Measurements from ENCODE around the gene APOBR.

The APOBR gene

GRCh38 chr16:28513484-28514181 lies 19.2 kb downstream of the APOBR start:
- no peak for DNase-seq
- peak overlapping the region; percentile 77 for H3K18ac ChIP-seq (ENCODE audit: low read length)
- no peaks in the 10 kb centered on the region for H3K27me3 ChIP-seq (ENCODE audit: insufficient read depth, low read length)
- peak overlapping the region; percentile 85 for H2AK5ac ChIP-seq (ENCODE audit: low read length)
- peak overlapping the region; percentile 80 for H4K12ac ChIP-seq (ENCODE audit: low read depth, low read length)
- peak overlapping the region; percentile 89 for H3K14ac ChIP-seq (ENCODE audit: low read length)
- H3K9ac ChIP-seq (ENCODE audit: low read length), result no peak overlapping the region
- peak overlapping the region; percentile 89 for H3K27ac ChIP-seq (ENCODE audit: low read depth, low read length)
- H3K4ac ChIP-seq (ENCODE audit: low read depth, low read length), result peak overlapping the region; percentile 65
- H3K4me2 ChIP-seq (ENCODE audit: low read length), result peak overlapping the region; percentile 18
- H3K79me2 ChIP-seq (ENCODE audit: control insufficient read depth, insufficient read depth, low read length, poor library complexity), result no peaks in the 10 kb centered on the region
- H4K8ac ChIP-seq (ENCODE audit: low read depth, low read length), result peak overlapping the region; percentile 83
- H4K91ac ChIP-seq (ENCODE audit: low read depth, low read length), result peak overlapping the region; percentile 98
- no peak overlapping the region for H3K4me3 ChIP-seq (ENCODE audit: low read depth, low read length)
- peak overlapping the region; percentile 100 for H2BK12ac ChIP-seq (ENCODE audit: low read length)
- H3K9me3 ChIP-seq (ENCODE audit: insufficient read depth, low read depth, low read length), result no peaks in the 10 kb centered on the region
- no peak overlapping the region for H3K23ac ChIP-seq (ENCODE audit: low read length)
- H2BK5ac ChIP-seq (ENCODE audit: low read depth, low read length, poor library complexity), result peak overlapping the region; percentile 87
- peak overlapping the region; percentile 39 for H2AFZ ChIP-seq (ENCODE audit: insufficient read depth, low read length, poor library complexity)
- H3K4me1 ChIP-seq (ENCODE audit: control insufficient read depth in 1 of 2, insufficient read depth in 2 of 2, low read length in 2 of 2), result peaks cover 9 to 14% of the 10 kb centered on the region in 2 experiments
- no peaks in the 10 kb centered on the region for H3K36me3 ChIP-seq (ENCODE audit: control insufficient read depth in 1 of 2, insufficient read depth in 2 of 2, low read length in 2 of 2)
- H2BK120ac ChIP-seq (ENCODE audit: insufficient read depth, low read length, poor library complexity), result peak overlapping the region; percentile 95
- peaks cover 16% of the 10 kb centered on the region for H3K79me1 ChIP-seq (ENCODE audit: low read length)
- WGBS (ENCODE audit: extremely low coverage, insufficient coverage, insufficient read length), result no CpG with 5 or more reads among the region's 12 CpGs

GRCh38 chr16:28514246-28514645 lies 19.8 kb downstream of the APOBR start:
- Histone ChIP-seq H3K4ac (ENCODE audit: low read depth, low read length) (peak overlapping the region; percentile 5), H3K4me1 (ENCODE audit: control insufficient read depth in 1 of 2, insufficient read depth in 2 of 2, low read length in 2 of 2) (peaks cover 9 to 14% of the 10 kb centered on the region in 2 experiments), H3K4me3 (ENCODE audit: low read depth, low read length) (no peak overlapping the region), H3K4me2 (ENCODE audit: low read length) (no peak overlapping the region), H3K27ac (ENCODE audit: low read depth, low read length) (peak overlapping the region; percentile 79), H3K18ac (ENCODE audit: low read length) (peak overlapping the region; percentile 13), H4K12ac (ENCODE audit: low read depth, low read length) (no peak overlapping the region), H3K9ac (ENCODE audit: low read length) (no peak overlapping the region), H2AK5ac (ENCODE audit: low read length) (peak overlapping the region; percentile 8), H3K79me2 (ENCODE audit: control insufficient read depth, insufficient read depth, low read length, poor library complexity) (no peaks in the 10 kb centered on the region), H2AFZ (ENCODE audit: insufficient read depth, low read length, poor library complexity) (no peak overlapping the region), H3K79me1 (ENCODE audit: low read length) (peaks cover 16% of the 10 kb centered on the region), H3K9me3 (ENCODE audit: insufficient read depth, low read depth, low read length) (no peaks in the 10 kb centered on the region), H4K91ac (ENCODE audit: low read depth, low read length) (peak overlapping the region; percentile 75), H4K8ac (ENCODE audit: low read depth, low read length) (peak overlapping the region; percentile 70), H2BK120ac (ENCODE audit: insufficient read depth, low read length, poor library complexity) (peak overlapping the region; percentile 89), H2BK12ac (ENCODE audit: low read length) (peak overlapping the region; percentile 97), H2BK5ac (ENCODE audit: low read depth, low read length, poor library complexity) (peak overlapping the region; percentile 3), H3K27me3 (ENCODE audit: insufficient read depth, low read length) (no peaks in the 10 kb centered on the region), H3K36me3 (ENCODE audit: control insufficient read depth in 1 of 2, insufficient read depth in 2 of 2, low read length in 2 of 2) (no peaks in the 10 kb centered on the region), H3K14ac (ENCODE audit: low read length) (peak overlapping the region; percentile 89), H3K23ac (ENCODE audit: low read length) (no peak overlapping the region)
- WGBS (ENCODE audit: extremely low coverage, insufficient coverage, insufficient read length), result no CpG with 5 or more reads among the region's 7 CpGs
- no peak for DNase-seq

DNA sequence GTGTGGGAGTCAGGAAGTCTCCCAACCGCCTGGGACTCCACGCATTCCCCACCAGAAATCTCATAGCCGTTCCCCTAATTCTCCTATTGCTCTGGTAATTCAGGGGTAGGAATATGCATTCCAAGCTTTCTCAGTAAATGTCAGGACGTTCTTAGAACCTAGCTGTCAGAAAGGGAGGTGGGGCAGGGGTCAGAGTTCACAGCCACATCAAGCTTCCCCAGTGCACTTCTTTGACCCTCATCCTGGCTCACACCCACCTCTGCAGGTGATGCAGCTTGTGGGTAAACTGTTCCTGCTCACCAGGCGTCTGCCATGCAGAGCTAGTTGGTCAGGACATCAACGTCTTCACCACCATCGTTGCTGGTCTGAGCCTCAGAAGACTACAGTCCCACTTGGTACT lies 26.2 kb downstream of the APOBR start:
- no peak overlapping the region for H3K9ac ChIP-seq (ENCODE audit: low read length)
- H3K9me3 ChIP-seq (ENCODE audit: insufficient read depth, low read depth, low read length), result no peaks in the 10 kb centered on the region
- no peaks in the 10 kb centered on the region for H3K79me2 ChIP-seq (ENCODE audit: control insufficient read depth, insufficient read depth, low read length, poor library complexity)
- DNase-seq, result no peak
- no peaks in the 10 kb centered on the region for H3K27me3 ChIP-seq (ENCODE audit: insufficient read depth, low read length)
- WGBS (ENCODE audit: extremely low coverage, insufficient coverage, insufficient read length), result no CpG with 5 or more reads among the region's 7 CpGs
- H2BK5ac ChIP-seq (ENCODE audit: low read depth, low read length, poor library complexity), result no peak overlapping the region
- no peak overlapping the region for H3K4me3 ChIP-seq (ENCODE audit: low read depth, low read length)
- H3K14ac ChIP-seq (ENCODE audit: low read length), result no peak overlapping the region
- H3K27ac ChIP-seq (ENCODE audit: low read depth, low read length), result no peak overlapping the region
- H3K4me1 ChIP-seq (ENCODE audit: control insufficient read depth in 1 of 2, insufficient read depth in 2 of 2, low read length in 2 of 2), result peaks cover 0 to 3% of the 10 kb centered on the region in 2 experiments
- no peak overlapping the region for H4K12ac ChIP-seq (ENCODE audit: low read depth, low read length)
- no peak overlapping the region for H4K91ac ChIP-seq (ENCODE audit: low read depth, low read length)
- H2BK12ac ChIP-seq (ENCODE audit: low read length), result no peak overlapping the region
- H3K79me1 ChIP-seq (ENCODE audit: low read length), result peaks cover 5% of the 10 kb centered on the region
- H2BK120ac ChIP-seq (ENCODE audit: insufficient read depth, low read length, poor library complexity), result no peak overlapping the region
- H2AK5ac ChIP-seq (ENCODE audit: low read length), result peak overlapping the region; percentile 86
- no peaks in the 10 kb centered on the region for H3K36me3 ChIP-seq (ENCODE audit: control insufficient read depth in 1 of 2, insufficient read depth in 2 of 2, low read length in 2 of 2)
- no peak overlapping the region for H3K18ac ChIP-seq (ENCODE audit: low read length)
- no peak overlapping the region for H3K4ac ChIP-seq (ENCODE audit: low read depth, low read length)
- no peak overlapping the region for H3K23ac ChIP-seq (ENCODE audit: low read length)
- no peak overlapping the region for H2AFZ ChIP-seq (ENCODE audit: insufficient read depth, low read length, poor library complexity)
- no peak overlapping the region for H4K8ac ChIP-seq (ENCODE audit: low read depth, low read length)
- H3K4me2 ChIP-seq (ENCODE audit: low read length), result no peak overlapping the region

DNA sequence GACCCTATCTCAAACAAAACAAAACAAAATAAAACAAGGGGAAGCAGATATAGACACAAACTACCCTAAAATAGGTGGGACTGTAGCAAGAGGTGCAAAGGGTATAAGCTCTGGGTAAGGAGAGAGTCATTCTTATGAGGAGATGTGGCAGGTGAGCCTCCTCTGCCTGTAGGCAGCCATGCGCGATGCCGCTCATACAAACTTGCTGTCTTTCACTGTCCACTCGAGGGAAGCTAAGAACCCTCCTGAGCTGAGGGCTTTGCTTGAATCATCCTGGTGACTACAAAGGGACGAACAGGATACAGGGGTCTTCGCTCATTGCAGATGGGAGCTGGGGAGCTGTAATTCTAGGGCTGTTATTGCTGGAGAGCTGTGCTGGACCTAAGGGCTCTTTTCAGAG lies 27.0 kb downstream of the APOBR start:
- no peaks in the 10 kb centered on the region for H3K36me3 ChIP-seq (ENCODE audit: control insufficient read depth in 1 of 2, insufficient read depth in 2 of 2, low read length in 2 of 2)
- peaks cover 4 to 9% of the 10 kb centered on the region in 2 experiments for H3K4me1 ChIP-seq (ENCODE audit: control insufficient read depth in 1 of 2, insufficient read depth in 2 of 2, low read length in 2 of 2)
- no peaks in the 10 kb centered on the region for H3K27me3 ChIP-seq (ENCODE audit: insufficient read depth, low read length)
- H3K18ac ChIP-seq (ENCODE audit: low read length), result no peak overlapping the region
- no peak overlapping the region for H3K14ac ChIP-seq (ENCODE audit: low read length)
- peaks cover 11% of the 10 kb centered on the region for H3K79me1 ChIP-seq (ENCODE audit: low read length)
- WGBS (ENCODE audit: extremely low coverage, insufficient coverage, insufficient read length), result no CpG with 5 or more reads among the region's 6 CpGs
- H3K27ac ChIP-seq (ENCODE audit: low read depth, low read length), result no peak overlapping the region
- no peak overlapping the region for H3K23ac ChIP-seq (ENCODE audit: low read length)
- no peak overlapping the region for H2BK5ac ChIP-seq (ENCODE audit: low read depth, low read length, poor library complexity)
- H2AK5ac ChIP-seq (ENCODE audit: low read length), result peak overlapping the region; percentile 22
- H4K12ac ChIP-seq (ENCODE audit: low read depth, low read length), result no peak overlapping the region
- no peak for DNase-seq
- no peak overlapping the region for H3K4me3 ChIP-seq (ENCODE audit: low read depth, low read length)
- no peaks in the 10 kb centered on the region for H3K9me3 ChIP-seq (ENCODE audit: insufficient read depth, low read depth, low read length)
- no peak overlapping the region for H3K4me2 ChIP-seq (ENCODE audit: low read length)
- peak overlapping the region; percentile 21 for H2BK12ac ChIP-seq (ENCODE audit: low read length)
- no peak overlapping the region for H4K91ac ChIP-seq (ENCODE audit: low read depth, low read length)
- H3K9ac ChIP-seq (ENCODE audit: low read length), result no peak overlapping the region
- no peak overlapping the region for H4K8ac ChIP-seq (ENCODE audit: low read depth, low read length)
- no peak overlapping the region for H2BK120ac ChIP-seq (ENCODE audit: insufficient read depth, low read length, poor library complexity)
- H3K4ac ChIP-seq (ENCODE audit: low read depth, low read length), result no peak overlapping the region
- no peak overlapping the region for H2AFZ ChIP-seq (ENCODE audit: insufficient read depth, low read length, poor library complexity)
- no peaks in the 10 kb centered on the region for H3K79me2 ChIP-seq (ENCODE audit: control insufficient read depth, insufficient read depth, low read length, poor library complexity)
